HG02623 (cell line): ENCODE data around the gene ARMCX6.
"Not testable (repeated sequence)": the region's sequence is repeated elsewhere in the genome, so short reads cannot be mapped to it uniquely, and the experiment has no call there.

ENCODE experiments used
- ATAC-seq: cut with Tn5 transposase; IDR thresholded peaks from one replicate; pipeline ENCODE4 v1.9.1; 2021; ENCODE audit warnings: moderate library complexity; ENCODE audit not compliant: unreplicated experiment

The ARMCX6 gene

DNA sequence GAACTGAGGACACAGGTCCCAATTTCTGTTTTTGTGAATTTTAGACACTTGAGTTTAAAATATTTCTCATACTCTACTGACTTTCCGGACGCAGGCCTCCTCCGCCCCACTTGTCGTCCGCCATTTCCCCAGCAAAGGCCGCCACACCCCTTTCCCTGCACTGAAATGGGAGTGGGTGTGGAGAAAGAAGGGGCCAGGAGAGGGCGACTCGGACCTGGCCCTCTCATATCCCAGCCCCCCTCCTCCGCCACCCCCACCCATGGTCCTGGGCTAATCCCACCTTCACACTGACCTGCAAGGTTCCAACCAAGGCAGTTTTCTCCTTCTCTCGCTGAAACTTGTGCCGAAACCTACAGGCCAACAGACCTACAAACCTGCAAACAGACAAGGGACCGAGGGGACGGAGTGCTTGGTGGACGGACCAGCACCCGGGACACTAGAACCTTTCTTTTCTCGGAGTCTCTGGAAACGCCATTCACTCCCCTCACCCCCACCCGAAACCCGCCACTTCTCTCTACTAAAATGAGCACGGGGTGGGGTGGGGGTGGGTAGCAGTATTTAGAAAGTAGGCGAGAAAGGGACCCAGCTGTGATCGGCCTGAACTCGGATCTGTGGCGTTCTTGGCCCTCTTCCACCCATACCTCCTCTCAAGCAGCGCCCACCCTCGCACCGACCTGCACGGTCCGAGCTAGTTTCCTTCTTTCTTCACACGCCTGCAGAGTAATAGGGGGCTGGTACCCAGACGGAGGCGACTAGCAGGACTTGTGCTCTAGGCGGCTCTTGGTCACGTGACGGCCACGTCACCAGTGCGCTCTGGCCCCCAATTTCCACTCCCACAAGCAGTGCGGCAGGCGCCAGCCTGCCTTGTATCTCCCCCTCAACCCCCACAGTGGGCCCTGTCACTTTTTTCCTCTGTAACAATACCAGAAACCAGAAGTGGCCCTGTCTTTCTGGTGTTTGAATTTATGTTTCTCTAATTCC is at the start of gene ARMCX6:
Gene ARMCX6 (minus strand): TSS at position 790 of the 981 bp plus-strand sequence. CDS start 1,380 bp downstream, outside the sequence.
- ATAC-seq: peak; percentile 90

DNA sequence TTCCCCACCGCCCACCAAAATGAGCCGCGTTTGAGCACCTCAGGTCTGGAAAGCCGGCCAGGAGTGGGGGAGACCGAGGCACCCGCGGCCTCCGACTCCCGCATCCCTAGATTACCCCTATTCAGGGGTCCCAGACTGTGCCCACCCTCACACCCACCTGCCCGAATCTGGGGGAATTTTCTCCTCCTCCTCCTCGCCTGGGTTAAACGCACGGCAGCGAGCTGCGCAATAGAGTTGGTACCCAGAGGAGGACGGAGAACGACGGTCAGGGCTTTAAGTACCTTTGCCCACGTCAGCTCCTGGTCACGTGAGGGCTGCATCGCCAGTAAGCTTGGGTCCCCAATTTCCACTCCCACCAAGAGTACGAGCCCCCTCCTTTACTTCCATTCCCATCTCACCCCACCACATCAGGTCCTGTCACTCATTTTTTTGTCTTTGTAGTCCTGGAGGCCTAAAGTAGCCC is 41.8 kb upstream of the ARMCX6 start, which contains the start of gene ARMCX2:
Gene ARMCX2 (minus strand): TSS at position 250 of the 463 bp plus-strand sequence. CDS start 2,262 bp downstream, outside the sequence.
- ATAC-seq: peak; percentile 41

DNA sequence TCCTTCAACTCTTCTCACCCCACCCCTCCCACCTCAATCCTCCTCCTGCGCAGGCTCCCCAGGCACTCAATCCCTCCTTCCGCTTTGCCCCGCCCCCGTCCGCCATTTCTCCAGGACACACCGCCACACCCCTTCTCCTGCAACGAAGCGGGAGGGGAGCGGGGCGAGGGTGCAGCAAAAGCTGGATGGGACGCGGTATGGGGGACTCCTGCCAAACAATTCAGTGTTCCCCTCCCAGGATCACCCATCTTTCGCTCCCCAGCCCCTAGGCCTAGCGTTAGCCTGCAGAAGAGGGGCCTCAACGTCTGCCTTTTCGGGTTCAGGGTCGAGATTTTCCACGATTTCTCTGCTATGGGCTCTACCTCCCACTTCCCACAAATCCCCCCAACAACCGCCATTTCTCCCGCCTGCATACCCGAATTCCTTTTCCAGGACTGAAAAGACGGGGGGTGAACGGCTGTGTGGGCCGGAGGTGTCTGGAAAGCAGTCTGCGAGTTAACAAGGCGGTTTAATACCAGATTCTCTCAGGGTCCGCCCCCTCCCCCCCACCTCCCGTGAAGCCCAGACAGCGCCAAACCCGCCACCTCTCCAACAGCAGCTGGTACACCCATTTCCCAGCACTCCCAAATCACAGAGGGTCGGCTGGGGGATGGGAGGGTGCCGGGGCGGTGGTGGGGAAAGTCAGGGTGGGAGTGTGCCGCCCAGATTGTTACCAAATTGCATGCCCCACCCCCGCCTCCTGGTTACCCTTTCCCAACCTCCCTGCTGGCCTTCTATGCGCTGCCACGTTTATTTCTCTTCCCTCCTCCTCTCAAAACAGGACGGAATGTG is 41.1 kb upstream of the ARMCX6 start:
- peak; percentile 58 for ATAC-seq

DNA sequence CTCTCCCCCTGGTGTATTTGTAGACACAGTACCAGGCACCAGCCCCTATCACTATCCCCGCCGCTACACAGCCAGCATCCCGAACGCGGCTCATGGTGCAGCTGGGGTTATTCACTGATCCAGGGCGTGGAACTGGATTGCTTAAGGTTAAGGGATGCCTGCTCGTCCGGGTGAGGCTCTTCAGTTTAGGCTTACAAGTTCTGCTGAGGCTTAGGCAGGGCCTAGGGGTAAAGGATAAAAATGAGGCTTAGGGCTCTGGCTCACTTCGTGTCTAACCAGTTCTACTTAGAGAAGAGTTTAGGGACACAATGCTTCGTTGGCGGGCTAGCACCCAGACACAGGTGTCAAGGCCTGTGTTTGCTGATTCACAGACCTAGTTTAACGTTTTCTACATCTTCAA is 39.7 kb upstream of the ARMCX6 start:
- no peak for ATAC-seq

DNA sequence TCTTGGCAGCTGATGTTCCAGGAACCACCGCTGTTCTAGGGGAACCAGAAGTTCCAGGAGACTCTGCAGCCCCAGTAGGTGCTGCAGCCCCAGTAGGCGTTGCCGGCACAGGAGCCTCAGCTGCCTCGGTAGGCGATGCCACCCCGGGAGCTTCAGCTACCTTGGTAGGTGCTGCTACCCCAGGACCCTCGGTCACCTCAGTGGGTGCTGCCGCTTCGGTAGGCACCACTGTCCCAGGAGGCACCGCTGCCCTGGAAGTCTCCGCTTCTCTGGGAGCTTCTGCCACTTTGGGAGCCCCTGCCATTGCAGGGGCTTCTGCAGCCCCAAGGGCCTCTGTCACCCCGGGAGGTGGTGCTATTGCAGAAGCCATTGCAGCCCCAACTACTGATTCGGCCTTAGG is 39.0 kb upstream of the ARMCX6 start:
- ATAC-seq: no peak

DNA sequence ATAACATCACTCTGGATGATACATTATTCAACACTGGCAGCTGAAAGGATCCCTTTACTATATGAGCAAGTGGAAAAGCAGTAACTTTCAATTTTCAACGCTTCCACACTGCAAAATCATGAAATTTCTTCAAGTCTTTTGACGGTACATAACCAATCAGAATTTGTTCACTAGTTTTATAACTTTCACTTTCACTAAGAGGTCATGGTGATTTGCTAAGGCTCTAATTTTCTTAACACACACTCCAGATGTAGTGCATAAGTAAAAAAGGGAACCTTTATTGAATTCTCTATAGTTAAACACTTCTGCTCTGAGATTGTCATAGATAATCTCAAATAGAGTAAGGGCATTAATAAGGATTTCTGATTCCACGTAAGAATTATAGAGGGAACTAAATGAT is 37.7 kb upstream of the ARMCX6 start:
- no peak for ATAC-seq

DNA sequence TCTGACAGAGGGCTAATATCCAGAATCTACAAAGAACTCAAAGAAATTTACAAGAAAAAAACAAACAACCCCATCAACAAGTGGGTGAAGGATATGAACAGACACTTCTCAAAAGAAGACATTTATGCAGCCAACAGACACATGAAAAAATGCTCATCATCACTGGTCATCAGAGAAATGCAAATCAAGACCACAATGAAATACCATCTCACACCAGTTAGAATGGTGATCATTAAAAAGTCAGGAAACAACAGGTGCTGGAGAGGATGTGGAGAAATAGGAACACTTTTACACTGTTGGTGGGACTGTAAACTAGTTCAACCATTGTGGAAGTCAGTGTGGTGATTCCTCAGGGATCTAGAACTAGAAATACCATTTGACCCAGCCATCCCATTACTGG is 29.9 kb upstream of the ARMCX6 start:
- ATAC-seq: not testable (repeated sequence)

DNA sequence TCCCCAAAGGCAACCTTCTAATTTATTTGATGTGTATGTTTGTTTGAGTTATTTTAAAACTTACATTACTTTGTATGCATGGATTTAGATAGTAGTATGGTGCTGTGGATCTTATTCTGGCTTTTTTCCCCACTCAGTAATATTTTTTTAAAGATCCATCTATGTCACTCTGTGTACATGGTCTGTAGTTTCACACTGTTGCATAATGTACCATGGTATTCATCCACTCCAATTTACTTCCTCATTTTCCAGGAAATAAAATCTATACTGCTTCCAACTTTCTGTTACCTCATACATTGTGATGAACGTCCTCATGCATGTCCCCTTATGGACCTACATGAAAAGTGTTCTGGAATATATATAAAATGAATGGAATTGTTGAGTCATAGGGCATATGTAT is 24.3 kb upstream of the ARMCX6 start:
- no peak for ATAC-seq

DNA sequence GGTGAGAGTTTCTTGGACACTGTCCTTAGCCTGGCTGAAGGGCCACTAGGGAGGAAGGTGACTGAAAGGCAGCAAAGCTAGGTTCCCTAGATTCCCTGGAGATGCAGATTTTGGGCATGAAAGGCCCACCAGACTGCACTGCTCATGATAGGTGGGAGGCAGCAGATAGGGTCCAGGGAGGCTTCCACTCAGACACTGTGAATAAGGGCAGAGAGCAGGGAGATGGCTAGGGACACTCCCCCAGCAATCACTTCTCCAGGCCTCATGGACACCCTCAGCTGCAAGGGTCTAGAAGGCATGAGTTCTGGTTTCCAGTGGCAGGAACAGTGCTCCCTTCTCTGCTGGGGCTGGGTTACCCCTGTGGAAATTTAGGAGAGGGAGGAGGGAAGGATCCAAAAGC is 21.8 kb upstream of the ARMCX6 start:
- no peak for ATAC-seq

DNA sequence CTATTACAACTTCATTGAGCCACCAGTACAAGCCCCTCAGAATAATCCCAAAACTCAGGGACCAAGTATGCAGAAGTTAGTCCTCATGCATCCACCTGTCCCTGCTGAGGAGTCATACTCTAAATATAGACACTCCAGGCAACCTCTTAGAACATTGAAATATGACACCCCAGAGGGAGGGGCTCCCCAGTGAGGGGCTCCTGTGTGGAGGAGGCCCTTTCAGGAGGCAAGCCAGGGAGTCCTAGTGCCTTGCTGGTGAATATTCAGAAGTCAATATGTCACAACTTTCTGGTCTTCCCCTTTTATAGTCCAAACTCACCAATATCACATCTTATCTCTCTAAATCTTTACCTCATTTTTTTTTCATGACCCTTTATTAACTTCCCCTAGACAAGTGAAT is 1.6 kb upstream of the ARMCX6 start:
- no peak for ATAC-seq

DNA sequence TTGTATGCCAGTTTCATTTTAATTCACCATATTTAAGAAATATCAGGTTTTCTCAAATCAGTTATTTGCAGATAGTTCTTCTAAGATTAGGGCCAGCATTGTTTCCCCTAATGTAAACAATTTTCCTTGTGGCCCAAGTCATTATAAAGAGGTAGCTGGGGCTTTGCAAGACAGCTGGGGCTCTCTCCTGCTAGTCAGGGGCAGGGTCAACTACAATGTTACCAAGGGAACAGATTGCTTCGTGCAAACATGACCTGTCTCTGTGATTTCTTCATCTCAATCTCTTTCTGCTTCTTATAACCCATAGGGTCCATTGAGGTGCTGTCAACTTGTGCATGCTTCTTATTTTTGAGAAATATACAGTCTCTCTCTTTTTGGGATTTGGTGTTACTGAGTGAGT is 12.1 kb downstream of the ARMCX6 start:
- ATAC-seq: no peak

DNA sequence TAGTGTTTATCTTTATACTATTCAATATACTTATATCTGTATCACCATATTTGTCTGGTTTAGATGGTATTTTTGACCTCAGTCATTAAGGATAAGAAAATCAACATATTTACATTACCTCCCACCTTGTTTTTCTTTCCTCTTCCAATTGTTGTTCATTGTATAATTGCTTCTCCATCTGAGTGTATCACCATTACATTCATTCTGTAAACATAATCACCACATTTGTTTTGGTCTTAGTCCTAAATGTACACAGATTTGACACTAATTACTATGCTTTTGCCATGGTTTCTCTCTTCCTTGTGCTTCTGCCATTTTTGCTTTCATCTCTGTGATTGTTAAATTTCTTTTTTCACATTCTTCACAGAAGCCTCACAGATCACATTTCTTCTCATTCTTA is 12.7 kb downstream of the ARMCX6 start:
- no peak for ATAC-seq

DNA sequence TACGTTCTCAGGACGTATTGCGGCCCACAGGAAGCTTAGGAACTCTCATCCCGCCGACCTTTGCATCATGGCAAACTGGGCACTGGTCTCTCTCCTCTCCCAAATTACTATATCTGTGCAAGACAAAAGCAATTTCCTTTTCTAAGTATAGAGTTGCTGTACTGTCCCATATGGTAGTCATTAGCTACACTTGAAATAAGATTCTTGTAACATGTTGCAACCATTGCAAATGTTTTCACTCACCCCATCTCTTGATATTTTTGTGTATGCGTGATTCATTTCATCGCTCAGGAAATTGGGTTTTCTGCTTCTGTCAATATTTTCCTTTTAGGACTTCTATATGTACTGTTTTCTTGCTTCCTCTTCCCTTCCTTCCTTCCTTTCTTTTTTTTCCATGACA is 15.7 kb downstream of the ARMCX6 start:
- ATAC-seq: no peak

DNA sequence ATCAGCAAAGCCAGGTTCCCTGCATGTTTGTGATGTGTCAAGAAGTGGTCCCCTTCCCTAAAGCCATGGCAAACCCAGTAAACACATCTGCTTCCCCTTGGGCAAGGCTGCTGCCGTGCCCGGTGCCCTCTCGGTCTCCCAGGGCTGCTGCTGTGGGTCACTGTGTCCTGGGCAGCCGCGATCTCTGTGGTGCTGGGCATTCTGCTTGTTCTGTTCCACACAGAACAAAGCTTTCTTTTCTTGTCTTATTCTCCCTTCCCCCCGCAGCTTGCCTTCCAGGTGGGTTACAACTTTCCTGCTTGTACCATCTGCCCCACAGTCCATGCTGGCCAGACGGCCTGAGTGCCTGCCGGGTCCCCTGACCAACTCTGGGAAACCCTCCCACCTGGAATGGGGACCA is 18.2 kb downstream of the ARMCX6 start:
- ATAC-seq: not testable (repeated sequence)

DNA sequence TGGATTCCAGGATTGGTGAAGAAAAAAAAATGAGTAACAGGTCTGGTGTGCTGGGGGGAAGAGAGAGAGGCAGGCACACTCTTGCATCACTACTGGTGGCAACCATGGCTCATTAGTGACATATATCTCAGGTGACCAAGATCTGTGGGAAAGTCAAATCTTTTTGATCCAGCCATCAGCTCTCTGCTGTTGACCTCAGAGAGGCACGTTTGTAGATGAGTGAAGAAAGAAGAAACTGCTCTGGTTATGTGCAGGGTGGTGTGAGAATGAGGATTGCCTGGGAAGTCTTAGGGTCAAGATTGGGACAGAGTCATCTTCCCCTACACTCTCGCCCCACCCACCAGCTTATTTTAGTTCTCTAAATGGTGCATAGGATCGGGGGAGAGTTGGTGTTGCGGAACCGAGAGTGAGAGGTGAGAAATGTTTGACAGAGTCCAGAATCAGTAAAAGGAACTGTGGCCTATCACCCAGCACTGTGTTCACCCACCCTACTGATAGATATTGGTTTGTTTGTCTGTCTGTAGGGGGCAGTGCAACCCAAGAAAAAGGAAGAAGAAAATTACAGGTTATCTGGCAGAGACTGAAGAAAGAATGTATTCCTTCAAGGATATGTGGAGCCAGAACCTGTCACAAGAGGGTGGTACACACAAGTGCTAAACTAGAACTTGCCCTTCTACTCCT is 21.9 kb downstream of the ARMCX6 start:
- peak; percentile 97 for ATAC-seq
